Activated effector memory CD4-positive, alpha-beta T cell treated with anti-CD3 and anti-CD28 coated beads, Interleukin-2, amount 50 U/mL, for 16 hours (primary cell): Measurements from ENCODE around the gene AACS.

ENCODE experiments used
- DNase-seq: peaks from one replicate; pipeline ENCODE4 v3.0.0-alpha.2; 2020

The AACS gene

GRCh38 chr12:125187780-125188741, 122.8 kb downstream of the AACS start:
- DNase-seq: no peak

- no peak for DNase-seq
These were observed 123.8 kb downstream of the AACS start for GRCh38 chr12:125189015-125189414.

- no peak for DNase-seq
These were observed 124.3 kb downstream of the AACS start for GRCh38 chr12:125189502-125189901.

- DNase-seq: no peak
These were observed 126.3 kb downstream of the AACS start for GRCh38 chr12:125191361-125192087.

- DNase-seq: no peak
These were observed 127.5 kb downstream of the AACS start for GRCh38 chr12:125192690-125193221.
